H4 (cell line): Measurements from ENCODE around the gene EFEMP1. TPM values are rescaled to one million over a fixed set of nuclear protein-coding genes. Genes with fewer than 3 reads are reported as not detected.
A peak's percentile ranks its signal among the peaks of the same experiment; 100 is the strongest.
"Not testable (repeated sequence)": the region's sequence is repeated elsewhere in the genome, so short reads cannot be mapped to it uniquely, and the experiment has no call there.

Source experiments
- DNase-seq: peaks from one replicate; pipeline ENCODE4 v3.0.0-alpha.2; 2015; ENCODE audit warnings: low spot score
- total RNA-seq: library from RNA; depleted of rRNA; stranded (reverse); fragments of >200 nt; shearing (Covaris generic); gene quantifications from 2 replicates; pipeline ENCODE4 v1.2.3, GENCODE V29; 2014

The EFEMP1 gene
- total RNA-seq, 1 experiment from 2014 or later, result 2.0 TPM

GRCh38 chr2:55865096-55865835, 58.3 kb downstream of the EFEMP1 start:
- no peak for DNase-seq

- no peak for DNase-seq
These were observed 59.1 kb downstream of the EFEMP1 start for GRCh38 chr2:55864351-55865084.

GRCh38 chr2:55862673-55863390, 60.8 kb downstream of the EFEMP1 start:
- DNase-seq, result peak; percentile 98

- DNase-seq, result peak; percentile 78
These were observed 61.3 kb downstream of the EFEMP1 start for GRCh38 chr2:55862246-55862645.

- DNase-seq, result no peak
These were observed 61.8 kb downstream of the EFEMP1 start for GRCh38 chr2:55861733-55862132.

- no peak for DNase-seq
These were observed 62.8 kb downstream of the EFEMP1 start for GRCh38 chr2:55860832-55861231.

- no peak for DNase-seq
These were observed 63.7 kb downstream of the EFEMP1 start for GRCh38 chr2:55859875-55860274.

- no peak for DNase-seq
These were observed 65.8 kb downstream of the EFEMP1 start for GRCh38 chr2:55857766-55858165.

- no peak for DNase-seq
These were observed 66.6 kb downstream of the EFEMP1 start for GRCh38 chr2:55856936-55857335.

- no peak for DNase-seq
These were observed 75.5 kb downstream of the EFEMP1 start for GRCh38 chr2:55848096-55848495.

- no peak for DNase-seq
These were observed 77.2 kb downstream of the EFEMP1 start for GRCh38 chr2:55846426-55846825.

GRCh38 chr2:55844986-55845385, 78.6 kb downstream of the EFEMP1 start:
- no peak for DNase-seq

- DNase-seq, result no peak
These were observed 79.6 kb downstream of the EFEMP1 start for GRCh38 chr2:55843994-55844345.

- peak; percentile 98 for DNase-seq
These were observed 80.2 kb downstream of the EFEMP1 start for GRCh38 chr2:55843096-55843993.

GRCh38 chr2:55842046-55842445, 81.5 kb downstream of the EFEMP1 start:
- DNase-seq, result peak; percentile 64

- DNase-seq, result no peak
These were observed 83.1 kb downstream of the EFEMP1 start for GRCh38 chr2:55840460-55840859.

GRCh38 chr2:55839182-55839819, 84.3 kb downstream of the EFEMP1 start:
- peak; percentile 68 for DNase-seq

- no peak for DNase-seq
These were observed 84.9 kb downstream of the EFEMP1 start for GRCh38 chr2:55838653-55839052.

- DNase-seq, result not testable (repeated sequence)
These were observed 85.5 kb downstream of the EFEMP1 start for GRCh38 chr2:55838117-55838516.

- no peak for DNase-seq
These were observed 86.5 kb downstream of the EFEMP1 start for GRCh38 chr2:55837073-55837472.
